Measurements from ENCODE around the gene KIAA0232. TPM values are rescaled to one million over a fixed set of nuclear protein-coding genes. Genes with fewer than 3 reads are reported as not detected.

Gene KIAA0232
- total RNA-seq, 1 experiment from 2014 or later, result 28.5 TPM

DNA sequence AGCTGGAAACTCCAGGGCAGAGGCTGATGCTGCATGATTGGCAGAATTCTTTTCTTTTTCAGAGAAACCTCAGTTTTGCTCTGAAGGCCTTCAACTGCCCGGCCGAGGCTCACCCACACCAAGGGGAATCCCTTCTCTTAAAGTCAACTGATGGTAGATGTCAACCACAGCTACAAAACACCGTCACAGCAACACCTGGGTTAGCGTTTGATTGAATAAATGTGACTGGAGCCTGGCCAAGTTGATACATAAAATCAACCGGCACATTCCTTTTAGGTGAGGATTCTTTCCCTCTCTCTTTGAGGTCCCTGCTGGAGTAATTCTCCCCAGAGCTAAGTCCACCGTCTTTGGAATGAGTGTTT lies 15.2 kb upstream of the KIAA0232 start:
- Mint-ChIP-seq H3K27ac (no peak overlapping the region), H3K4me1 (peaks cover 3 to 8% of the 10 kb centered on the region in 2 experiments; a peak in 3 of 4 replicates), H3K4me3 (no peak overlapping the region), H3K27me3 (ENCODE audit: low read depth) (peaks cover 4% of the 10 kb centered on the region), H3K36me3 (ENCODE audit: insufficient read depth in 1 of 3, low read depth in 3 of 3) (no peaks in the 10 kb centered on the region), H3K9me3 (no peaks in the 10 kb centered on the region)
- H3K9ac ChIP-seq (ENCODE audit: extremely low read depth, insufficient read length, low read length), result no peak overlapping the region
- H3K9me3 ChIP-seq (ENCODE audit: control insufficient read depth, low read depth, low read length), result no peaks in the 10 kb centered on the region
- H2BK5ac ChIP-seq (ENCODE audit: insufficient read length, low read length), result no peak overlapping the region
- no peak for DNase-seq
- no peak overlapping the region for H3K14ac ChIP-seq (ENCODE audit: insufficient read depth, low read length)
- no peak overlapping the region for H3K27ac ChIP-seq (ENCODE audit: insufficient read length, low read depth, low read length)
- no peak overlapping the region for H4K91ac ChIP-seq (ENCODE audit: insufficient read length, low read depth, low read length)
- no peak overlapping the region for H2AFZ ChIP-seq (ENCODE audit: low read length)
- no peaks in the 10 kb centered on the region for H3K4me1 ChIP-seq (ENCODE audit: insufficient read depth, low read length)
- no peak overlapping the region for H4K8ac ChIP-seq (replicated peaks; ENCODE audit: insufficient read length, low read depth, low read length)
- no peak overlapping the region for H2BK120ac ChIP-seq (ENCODE audit: low read depth, low read length, poor library complexity, severe bottlenecking)
- no peak overlapping the region for H3K56ac ChIP-seq (ENCODE audit: insufficient read length, low read depth, low read length)
- no peaks in the 10 kb centered on the region for H3K79me1 ChIP-seq (ENCODE audit: insufficient read depth, low read depth, low read length, poor library complexity, severe bottlenecking)
- H2BK20ac ChIP-seq (ENCODE audit: low read depth, low read length, poor library complexity, severe bottlenecking), result no peak overlapping the region
- H3T11ph ChIP-seq (ENCODE audit: low read length), result no peak overlapping the region
- WGBS (ENCODE audit: extremely low coverage, insufficient read length, low lambda C conversion rate), result no CpG with 5 or more reads among the region's 6 CpGs
- H3K23ac ChIP-seq (ENCODE audit: insufficient read length, low read depth, low read length), result no peak overlapping the region
- TF ChIP-seq, protein P1, sequence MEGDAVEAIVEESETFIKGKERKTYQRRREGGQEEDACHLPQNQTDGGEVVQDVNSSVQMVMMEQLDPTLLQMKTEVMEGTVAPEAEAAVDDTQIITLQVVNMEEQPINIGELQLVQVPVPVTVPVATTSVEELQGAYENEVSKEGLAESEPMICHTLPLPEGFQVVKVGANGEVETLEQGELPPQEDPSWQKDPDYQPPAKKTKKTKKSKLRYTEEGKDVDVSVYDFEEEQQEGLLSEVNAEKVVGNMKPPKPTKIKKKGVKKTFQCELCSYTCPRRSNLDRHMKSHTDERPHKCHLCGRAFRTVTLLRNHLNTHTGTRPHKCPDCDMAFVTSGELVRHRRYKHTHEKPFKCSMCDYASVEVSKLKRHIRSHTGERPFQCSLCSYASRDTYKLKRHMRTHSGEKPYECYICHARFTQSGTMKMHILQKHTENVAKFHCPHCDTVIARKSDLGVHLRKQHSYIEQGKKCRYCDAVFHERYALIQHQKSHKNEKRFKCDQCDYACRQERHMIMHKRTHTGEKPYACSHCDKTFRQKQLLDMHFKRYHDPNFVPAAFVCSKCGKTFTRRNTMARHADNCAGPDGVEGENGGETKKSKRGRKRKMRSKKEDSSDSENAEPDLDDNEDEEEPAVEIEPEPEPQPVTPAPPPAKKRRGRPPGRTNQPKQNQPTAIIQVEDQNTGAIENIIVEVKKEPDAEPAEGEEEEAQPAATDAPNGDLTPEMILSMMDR (conservative IDR thresholded peaks at IDR 0.05), result no peak
- no peak overlapping the region for H2BK15ac ChIP-seq (ENCODE audit: low read depth, low read length)
- no peak overlapping the region for H3K4ac ChIP-seq (ENCODE audit: low read depth, low read length)
- H3K23me2 ChIP-seq (ENCODE audit: insufficient read length, low read depth, low read length, poor library complexity, severe bottlenecking), result no peaks in the 10 kb centered on the region
- H2BK12ac ChIP-seq (ENCODE audit: insufficient read length, low read depth, low read length), result no peak overlapping the region
- no peaks in the 10 kb centered on the region for H4K20me1 ChIP-seq (ENCODE audit: control insufficient read depth, insufficient read depth, insufficient read length)
- H3K18ac ChIP-seq (ENCODE audit: insufficient read length, low read depth, low read length), result no peak overlapping the region
- H3K79me2 ChIP-seq (ENCODE audit: insufficient read depth, low read length), result no peaks in the 10 kb centered on the region
- no peak overlapping the region for H4K5ac ChIP-seq (ENCODE audit: insufficient read length, low read depth, low read length)
- H2AK5ac ChIP-seq (ENCODE audit: insufficient read length, low read length), result no peak overlapping the region
- no peaks in the 10 kb centered on the region for H3K27me3 ChIP-seq (ENCODE audit: insufficient read depth, low read length)
- no peak overlapping the region for H3K4me2 ChIP-seq (ENCODE audit: insufficient read depth, insufficient read length, low read length)

Data from H9 (cell line).